HEK293 (cell line): ENCODE measurements around the gene PTPN18.

ENCODE experiments used
- BCL11A ChIP-seq: fragments of 450-650 bp; formaldehyde crosslinking; IDR thresholded peaks from 2 replicates; pipeline ENCODE4 v1.5.1; 2016; ENCODE audit warnings: low read depth, missing biosample characterization, missing genetic modification characterization
- CTCF ChIP-seq: fragments of 450-650 bp; formaldehyde crosslinking; IDR thresholded peaks from 2 replicates; pipeline ENCODE4 v1.5.1; 2016; ENCODE audit warnings: missing biosample characterization, missing genetic modification characterization
- YY2 ChIP-seq: fragments of 450-650 bp; formaldehyde crosslinking; IDR thresholded peaks from 2 replicates; pipeline ENCODE4 v1.5.1; 2016; ENCODE audit warnings: missing biosample characterization, missing genetic modification characterization
- ZNF302 ChIP-seq: fragments of 450-650 bp; formaldehyde crosslinking; IDR thresholded peaks from 2 replicates; pipeline ENCODE4 v1.5.1; 2016; ENCODE audit warnings: missing biosample characterization, missing genetic modification characterization, low read depth
- ZNF623 ChIP-seq: fragments of 450-650 bp; formaldehyde crosslinking; IDR thresholded peaks from 2 replicates; pipeline ENCODE4 v1.5.1; 2016; ENCODE audit warnings: missing biosample characterization, missing genetic modification characterization
- ZNF660 ChIP-seq: fragments of 450-650 bp; IDR thresholded peaks from 2 replicates; pipeline ENCODE4 v1.5.1; 2018; ENCODE audit warnings: missing biosample characterization, mild to moderate bottlenecking, missing genetic modification characterization
- ZSCAN5A ChIP-seq: fragments of 450-650 bp; formaldehyde crosslinking; IDR thresholded peaks from 2 replicates; pipeline ENCODE4 v1.5.1; 2016; ENCODE audit warnings: missing biosample characterization, missing genetic modification characterization
- TF ChIP-seq, protein P1 (sequence below): fragments of 450-650 bp; formaldehyde crosslinking; IDR thresholded peaks from 2 replicates; pipeline ENCODE4 v1.5.1; 2016; ENCODE audit warnings: missing biosample characterization, missing genetic modification characterization
- TF ChIP-seq, protein P2 (sequence below): fragments of 450-650 bp; formaldehyde crosslinking; IDR thresholded peaks from 2 replicates; pipeline ENCODE4 v1.5.1; 2016; ENCODE audit warnings: missing biosample characterization, missing genetic modification characterization

- TF ChIP-seq ZSCAN5A (tag by site-specific recombination) (no peak), ZNF302 (tag by site-specific recombination) (no peak), BCL11A (tag by site-specific recombination) (no peak), CTCF (tag by site-specific recombination) (no peak), YY2 (tag by site-specific recombination) (no peak), ZNF623 (tag by site-specific recombination) (no peak), ZNF660 (no peak)
- TF ChIP-seq, protein P1, sequence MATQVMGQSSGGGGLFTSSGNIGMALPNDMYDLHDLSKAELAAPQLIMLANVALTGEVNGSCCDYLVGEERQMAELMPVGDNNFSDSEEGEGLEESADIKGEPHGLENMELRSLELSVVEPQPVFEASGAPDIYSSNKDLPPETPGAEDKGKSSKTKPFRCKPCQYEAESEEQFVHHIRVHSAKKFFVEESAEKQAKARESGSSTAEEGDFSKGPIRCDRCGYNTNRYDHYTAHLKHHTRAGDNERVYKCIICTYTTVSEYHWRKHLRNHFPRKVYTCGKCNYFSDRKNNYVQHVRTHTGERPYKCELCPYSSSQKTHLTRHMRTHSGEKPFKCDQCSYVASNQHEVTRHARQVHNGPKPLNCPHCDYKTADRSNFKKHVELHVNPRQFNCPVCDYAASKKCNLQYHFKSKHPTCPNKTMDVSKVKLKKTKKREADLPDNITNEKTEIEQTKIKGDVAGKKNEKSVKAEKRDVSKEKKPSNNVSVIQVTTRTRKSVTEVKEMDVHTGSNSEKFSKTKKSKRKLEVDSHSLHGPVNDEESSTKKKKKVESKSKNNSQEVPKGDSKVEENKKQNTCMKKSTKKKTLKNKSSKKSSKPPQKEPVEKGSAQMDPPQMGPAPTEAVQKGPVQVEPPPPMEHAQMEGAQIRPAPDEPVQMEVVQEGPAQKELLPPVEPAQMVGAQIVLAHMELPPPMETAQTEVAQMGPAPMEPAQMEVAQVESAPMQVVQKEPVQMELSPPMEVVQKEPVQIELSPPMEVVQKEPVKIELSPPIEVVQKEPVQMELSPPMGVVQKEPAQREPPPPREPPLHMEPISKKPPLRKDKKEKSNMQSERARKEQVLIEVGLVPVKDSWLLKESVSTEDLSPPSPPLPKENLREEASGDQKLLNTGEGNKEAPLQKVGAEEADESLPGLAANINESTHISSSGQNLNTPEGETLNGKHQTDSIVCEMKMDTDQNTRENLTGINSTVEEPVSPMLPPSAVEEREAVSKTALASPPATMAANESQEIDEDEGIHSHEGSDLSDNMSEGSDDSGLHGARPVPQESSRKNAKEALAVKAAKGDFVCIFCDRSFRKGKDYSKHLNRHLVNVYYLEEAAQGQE = no peak
- TF ChIP-seq, protein P2, sequence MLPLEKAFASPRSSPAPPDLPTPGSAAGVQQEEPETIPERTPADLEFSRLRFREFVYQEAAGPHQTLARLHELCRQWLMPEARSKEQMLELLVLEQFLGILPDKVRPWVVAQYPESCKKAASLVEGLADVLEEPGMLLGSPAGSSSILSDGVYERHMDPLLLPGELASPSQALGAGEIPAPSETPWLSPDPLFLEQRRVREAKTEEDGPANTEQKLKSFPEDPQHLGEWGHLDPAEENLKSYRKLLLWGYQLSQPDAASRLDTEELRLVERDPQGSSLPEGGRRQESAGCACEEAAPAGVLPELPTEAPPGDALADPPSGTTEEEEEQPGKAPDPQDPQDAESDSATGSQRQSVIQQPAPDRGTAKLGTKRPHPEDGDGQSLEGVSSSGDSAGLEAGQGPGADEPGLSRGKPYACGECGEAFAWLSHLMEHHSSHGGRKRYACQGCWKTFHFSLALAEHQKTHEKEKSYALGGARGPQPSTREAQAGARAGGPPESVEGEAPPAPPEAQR = no peak
Measured at GRCh38 chr2:130369965-130370341, 14.1 kb downstream of the PTPN18 start.
